Osteoblast (primary cell): ENCODE measurements around the gene SYT13. TPM values are rescaled to one million over a fixed set of nuclear protein-coding genes. Genes with fewer than 3 reads are reported as not detected.

Experiments used
- DNase-seq: peaks from one replicate; pipeline ENCODE4 v3.0.0; 2011; ENCODE audit warnings: low spot score, mixed read lengths; ENCODE audit not compliant: insufficient read length; ENCODE audit errors: missing footprints
- H2AFZ ChIP-seq: 2 replicates; pipeline ENCODE4 v1.6.0; 2011; ENCODE audit warnings: mild to moderate bottlenecking, low read length
- H3K27ac ChIP-seq: 2 replicates; pipeline ENCODE4 v1.5.1; 2011; ENCODE audit warnings: mild to moderate bottlenecking, low read depth, low read length, moderate library complexity
- H3K27me3 ChIP-seq: 2 replicates; pipeline ENCODE4 v1.6.0; 2012; ENCODE audit warnings: mild to moderate bottlenecking, control low read depth, inconsistent platforms, low read length, moderate library complexity; ENCODE audit not compliant: insufficient read depth
- H3K36me3 ChIP-seq: 2 replicates; pipeline ENCODE4 v1.5.1; 2011; ENCODE audit warnings: mild to moderate bottlenecking, low read length, control low read depth, moderate library complexity; ENCODE audit not compliant: insufficient read depth
- H3K4me1 ChIP-seq: 2 replicates; pipeline ENCODE4 v1.5.1; 2011; ENCODE audit warnings: mild to moderate bottlenecking, low read length, control low read depth, moderate library complexity; ENCODE audit not compliant: insufficient read depth
- H3K4me2 ChIP-seq: 2 replicates; pipeline ENCODE4 v1.6.0; 2011; ENCODE audit warnings: mild to moderate bottlenecking, low read length; ENCODE audit not compliant: insufficient read depth
- H3K4me3 ChIP-seq: fragments of 200-600 bp; sonication (generic); 3 replicates; pipeline ENCODE4 v1.5.1; 2012; ENCODE audit warnings: mild to moderate bottlenecking, low read length, inconsistent platforms; ENCODE audit not compliant: insufficient read depth
- H3K79me2 ChIP-seq: 2 replicates; pipeline ENCODE4 v1.6.0; 2012; ENCODE audit warnings: mild to moderate bottlenecking, low read length, control low read depth, inconsistent platforms; ENCODE audit not compliant: insufficient read depth
- H3K9me3 ChIP-seq: 2 replicates; pipeline ENCODE4 v1.5.1; 2011; ENCODE audit warnings: low read depth, low read length, control low read depth
- H4K20me1 ChIP-seq: 2 replicates; pipeline ENCODE4 v1.6.0; 2012; ENCODE audit warnings: mild to moderate bottlenecking, low read length, control low read depth; ENCODE audit not compliant: insufficient read depth
- CTCF ChIP-seq: IDR thresholded peaks from 2 replicates; pipeline ENCODE4 v1.5.1; 2011; ENCODE audit warnings: mild to moderate bottlenecking, low read depth, low read length, moderate library complexity; ENCODE audit errors: extremely low read depth
- total RNA-seq: library from RNA; depleted of rRNA; stranded (reverse); fragments of >200 nt; gene quantifications from 2 replicates; pipeline ENCODE4 v1.2.3, GENCODE V29; 2012

Gene SYT13
- total RNA-seq, 1 donor, result under 0.01 TPM

GRCh38 chr11:45267652-45268299 is 18.4 kb downstream of the SYT13 start:
- Histone ChIP-seq H3K9me3 (no peaks in the 10 kb centered on the region), H4K20me1 (no peaks in the 10 kb centered on the region), H3K36me3 (no peaks in the 10 kb centered on the region), H3K4me2 (no peak overlapping the region), H3K4me3 (no peak overlapping the region), H3K4me1 (peaks cover 18% of the 10 kb centered on the region), H3K27ac (no peak overlapping the region), H3K27me3 (peaks cover 5% of the 10 kb centered on the region), H2AFZ (no peak overlapping the region), H3K79me2 (no peaks in the 10 kb centered on the region)
- no peak for DNase-seq
- TF ChIP-seq CTCF, result no peak

- Histone ChIP-seq H2AFZ (no peak overlapping the region), H3K4me1 (peaks cover 20% of the 10 kb centered on the region), H3K9me3 (no peaks in the 10 kb centered on the region), H4K20me1 (no peaks in the 10 kb centered on the region), H3K36me3 (no peaks in the 10 kb centered on the region), H3K79me2 (no peaks in the 10 kb centered on the region), H3K4me3 (no peak overlapping the region), H3K4me2 (no peak overlapping the region), H3K27me3 (peaks cover 3% of the 10 kb centered on the region), H3K27ac (no peak overlapping the region)
- no peak for DNase-seq
- peak; percentile 16 for TF ChIP-seq CTCF
These were observed 19.1 kb downstream of the SYT13 start for GRCh38 chr11:45267052-45267451.

- Histone ChIP-seq H2AFZ (no peak overlapping the region), H3K79me2 (no peaks in the 10 kb centered on the region), H3K4me1 (peaks cover 20% of the 10 kb centered on the region), H3K27ac (no peak overlapping the region), H3K36me3 (no peaks in the 10 kb centered on the region), H3K4me2 (no peak overlapping the region), H3K9me3 (no peaks in the 10 kb centered on the region), H3K27me3 (peaks cover 3% of the 10 kb centered on the region), H4K20me1 (no peaks in the 10 kb centered on the region), H3K4me3 (no peak overlapping the region)
- TF ChIP-seq CTCF, result no peak
- DNase-seq, result no peak
These were observed 19.5 kb downstream of the SYT13 start for GRCh38 chr11:45266676-45267020.

GRCh38 chr11:45265969-45266675 is 20.0 kb downstream of the SYT13 start:
- peaks cover 3% of the 10 kb centered on the region for H3K27me3 ChIP-seq
- H4K20me1 ChIP-seq, result no peaks in the 10 kb centered on the region
- no peak overlapping the region for H3K4me3 ChIP-seq
- no peak overlapping the region for H3K4me2 ChIP-seq
- TF ChIP-seq CTCF, result no peak
- no peak overlapping the region for H3K27ac ChIP-seq
- no peaks in the 10 kb centered on the region for H3K79me2 ChIP-seq
- H3K9me3 ChIP-seq, result no peaks in the 10 kb centered on the region
- no peak overlapping the region for H2AFZ ChIP-seq
- H3K4me1 ChIP-seq, result peaks cover 20% of the 10 kb centered on the region
- H3K36me3 ChIP-seq, result no peaks in the 10 kb centered on the region
- DNase-seq, result no peak
